ENCODE measurements around the gene FBXW7. TPM values are rescaled to one million over a fixed set of nuclear protein-coding genes. Genes with fewer than 3 reads are reported as not detected.

FBXW7 gene
- polyA plus RNA-seq, 1 donor from 2014 or later = 55.7 TPM

DNA sequence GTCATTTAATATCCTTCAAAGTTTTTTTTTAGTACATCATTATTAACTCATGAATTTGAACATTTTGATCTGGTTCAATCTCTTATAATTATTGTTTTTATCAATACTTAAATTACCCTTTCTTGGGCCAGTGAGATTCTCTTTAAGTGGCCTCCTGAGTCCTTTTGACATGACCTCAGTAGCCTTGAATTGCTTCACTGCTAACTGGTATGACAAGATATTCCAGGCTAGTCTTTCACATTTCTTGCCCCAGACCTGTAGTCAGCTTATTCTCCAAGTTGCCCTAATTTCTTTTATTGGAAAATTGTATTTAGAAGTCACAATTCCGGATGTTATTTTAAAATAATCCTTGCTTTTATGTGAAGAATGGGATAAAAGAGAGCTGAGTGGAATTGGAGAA, 35.4 kb upstream of the FBXW7 start:
- Histone ChIP-seq H3K36me3 (ENCODE audit: insufficient read depth, low read length) (no peaks in the 10 kb centered on the region), H3K9me2 (ENCODE audit: insufficient read depth, low read length) (no peaks in the 10 kb centered on the region), H4K20me1 (ENCODE audit: insufficient read depth) (no peaks in the 10 kb centered on the region), H3K4me2 (ENCODE audit: low read length) (no peak overlapping the region), H3K27me3 (ENCODE audit: insufficient read depth, low read depth, low read length) (no peaks in the 10 kb centered on the region), H3K9ac (ENCODE audit: low read length) (no peak overlapping the region), H3K79me2 (replicated peaks; ENCODE audit: insufficient read depth, low read length) (no peaks in the 10 kb centered on the region), H3F3A (ENCODE audit: insufficient read depth, low read length, poor library complexity, severe bottlenecking) (no peaks in the 10 kb centered on the region), H3K27ac (ENCODE audit: low read length) (no peak overlapping the region), H3K9me3 (ENCODE audit: low read length) (no peaks in the 10 kb centered on the region), H3K4me3 (ENCODE audit: low read length) (no peak overlapping the region), H2AFZ (ENCODE audit: low read depth, low read length) (no peak overlapping the region)
- TF ChIP-seq RAD21 (conservative IDR thresholded peaks at IDR 0.05) (no peak), TAF1 (IDR thresholded peaks at IDR 0.05; ENCODE audit: low read depth) (no peak), SMC3 (conservative IDR thresholded peaks at IDR 0.05; ENCODE audit: poor library complexity) (no peak), CTCF (IDR thresholded peaks at IDR 0.05; ENCODE audit: poor library complexity, severe bottlenecking) (no peak), MXI1 (conservative IDR thresholded peaks at IDR 0.05; ENCODE audit: poor library complexity, severe bottlenecking) (no peak), EP300 (conservative IDR thresholded peaks at IDR 0.05; ENCODE audit: poor library complexity, severe bottlenecking) (no peak), POLR2AphosphoS5 (IDR thresholded peaks at IDR 0.05) (no peak), EZH2 (IDR thresholded peaks at IDR 0.05; ENCODE audit: borderline replicate concordance, insufficient read depth, low read length, poor library complexity, severe bottlenecking) (no peak)
- TF ChIP-seq, protein P1, sequence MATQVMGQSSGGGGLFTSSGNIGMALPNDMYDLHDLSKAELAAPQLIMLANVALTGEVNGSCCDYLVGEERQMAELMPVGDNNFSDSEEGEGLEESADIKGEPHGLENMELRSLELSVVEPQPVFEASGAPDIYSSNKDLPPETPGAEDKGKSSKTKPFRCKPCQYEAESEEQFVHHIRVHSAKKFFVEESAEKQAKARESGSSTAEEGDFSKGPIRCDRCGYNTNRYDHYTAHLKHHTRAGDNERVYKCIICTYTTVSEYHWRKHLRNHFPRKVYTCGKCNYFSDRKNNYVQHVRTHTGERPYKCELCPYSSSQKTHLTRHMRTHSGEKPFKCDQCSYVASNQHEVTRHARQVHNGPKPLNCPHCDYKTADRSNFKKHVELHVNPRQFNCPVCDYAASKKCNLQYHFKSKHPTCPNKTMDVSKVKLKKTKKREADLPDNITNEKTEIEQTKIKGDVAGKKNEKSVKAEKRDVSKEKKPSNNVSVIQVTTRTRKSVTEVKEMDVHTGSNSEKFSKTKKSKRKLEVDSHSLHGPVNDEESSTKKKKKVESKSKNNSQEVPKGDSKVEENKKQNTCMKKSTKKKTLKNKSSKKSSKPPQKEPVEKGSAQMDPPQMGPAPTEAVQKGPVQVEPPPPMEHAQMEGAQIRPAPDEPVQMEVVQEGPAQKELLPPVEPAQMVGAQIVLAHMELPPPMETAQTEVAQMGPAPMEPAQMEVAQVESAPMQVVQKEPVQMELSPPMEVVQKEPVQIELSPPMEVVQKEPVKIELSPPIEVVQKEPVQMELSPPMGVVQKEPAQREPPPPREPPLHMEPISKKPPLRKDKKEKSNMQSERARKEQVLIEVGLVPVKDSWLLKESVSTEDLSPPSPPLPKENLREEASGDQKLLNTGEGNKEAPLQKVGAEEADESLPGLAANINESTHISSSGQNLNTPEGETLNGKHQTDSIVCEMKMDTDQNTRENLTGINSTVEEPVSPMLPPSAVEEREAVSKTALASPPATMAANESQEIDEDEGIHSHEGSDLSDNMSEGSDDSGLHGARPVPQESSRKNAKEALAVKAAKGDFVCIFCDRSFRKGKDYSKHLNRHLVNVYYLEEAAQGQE (IDR thresholded peaks at IDR 0.05; ENCODE audit: borderline replicate concordance) = no peak

DNA sequence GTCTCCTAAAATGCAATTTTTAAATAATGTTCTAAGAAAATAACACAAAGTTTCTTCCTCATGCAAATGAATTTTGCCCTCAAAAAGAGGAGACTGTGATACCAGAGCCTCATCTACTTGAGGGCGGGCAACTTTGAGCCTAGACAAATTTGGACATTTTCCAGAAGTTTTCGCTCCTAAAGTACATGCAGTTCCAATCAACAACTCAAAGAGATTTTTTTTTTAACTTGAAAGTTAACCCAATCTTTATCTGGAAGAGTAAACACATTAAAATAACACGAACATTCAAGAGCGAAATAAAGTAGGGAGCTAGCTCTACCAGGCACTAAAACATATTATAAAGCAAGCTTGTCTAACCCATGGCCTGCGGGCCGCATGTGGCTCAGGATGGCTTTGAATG, 29.4 kb upstream of the FBXW7 start:
- no peaks in the 10 kb centered on the region for H3K9me3 ChIP-seq (ENCODE audit: low read length)
- no peak overlapping the region for H3K4me3 ChIP-seq (ENCODE audit: low read length)
- no peak overlapping the region for H2AFZ ChIP-seq (ENCODE audit: low read depth, low read length)
- no peak for TF ChIP-seq SMC3 (conservative IDR thresholded peaks at IDR 0.05; ENCODE audit: poor library complexity)
- no peak for TF ChIP-seq CTCF (IDR thresholded peaks at IDR 0.05; ENCODE audit: poor library complexity, severe bottlenecking)
- TF ChIP-seq TAF1 (IDR thresholded peaks at IDR 0.05; ENCODE audit: low read depth) = no peak
- TF ChIP-seq, protein P1 (IDR thresholded peaks at IDR 0.05; ENCODE audit: borderline replicate concordance) = no peak
- TF ChIP-seq POLR2AphosphoS5 (IDR thresholded peaks at IDR 0.05) = no peak
- TF ChIP-seq MXI1 (conservative IDR thresholded peaks at IDR 0.05; ENCODE audit: poor library complexity, severe bottlenecking) = no peak
- no peak for TF ChIP-seq EZH2 (IDR thresholded peaks at IDR 0.05; ENCODE audit: borderline replicate concordance, insufficient read depth, low read length, poor library complexity, severe bottlenecking)
- no peak for TF ChIP-seq RAD21 (conservative IDR thresholded peaks at IDR 0.05)
- no peak for TF ChIP-seq EP300 (conservative IDR thresholded peaks at IDR 0.05; ENCODE audit: poor library complexity, severe bottlenecking)
- no peak overlapping the region for H3K4me2 ChIP-seq (ENCODE audit: low read length)
- H3K79me2 ChIP-seq (replicated peaks; ENCODE audit: insufficient read depth, low read length) = no peaks in the 10 kb centered on the region
- H3F3A ChIP-seq (ENCODE audit: insufficient read depth, low read length, poor library complexity, severe bottlenecking) = no peaks in the 10 kb centered on the region
- no peak overlapping the region for H3K27ac ChIP-seq (ENCODE audit: low read length)
- no peaks in the 10 kb centered on the region for H3K36me3 ChIP-seq (ENCODE audit: insufficient read depth, low read length)
- H3K9me2 ChIP-seq (ENCODE audit: insufficient read depth, low read length) = no peaks in the 10 kb centered on the region
- no peaks in the 10 kb centered on the region for H4K20me1 ChIP-seq (ENCODE audit: insufficient read depth)
- no peak overlapping the region for H3K9ac ChIP-seq (ENCODE audit: low read length)
- no peaks in the 10 kb centered on the region for H3K27me3 ChIP-seq (ENCODE audit: insufficient read depth, low read depth, low read length)

Measured in neural cell (in vitro differentiated cells).